Measurements from ENCODE around the gene DLGAP1. TPM values are rescaled to one million over a fixed set of nuclear protein-coding genes. Genes with fewer than 3 reads are reported as not detected.

The DLGAP1 gene
- total RNA-seq, 1 experiment from 2014 or later: 23.2 TPM

GRCh38 chr18:4270016-4270415 lies 185.1 kb downstream of the DLGAP1 start:
- DNase-seq: no peak
- Histone ChIP-seq H2BK120ac (ENCODE audit: low read depth, low read length, poor library complexity, severe bottlenecking) (no peak overlapping the region), H3K79me1 (ENCODE audit: insufficient read depth, low read depth, low read length, poor library complexity, severe bottlenecking) (no peaks in the 10 kb centered on the region), H3K14ac (ENCODE audit: insufficient read depth, low read length) (no peak overlapping the region), H2BK12ac (ENCODE audit: insufficient read length, low read depth, low read length) (no peak overlapping the region), H2BK15ac (ENCODE audit: low read depth, low read length) (no peak overlapping the region), H2BK20ac (ENCODE audit: low read depth, low read length, poor library complexity, severe bottlenecking) (no peak overlapping the region), H3K4ac (ENCODE audit: low read depth, low read length) (no peak overlapping the region), H4K5ac (ENCODE audit: insufficient read length, low read depth, low read length) (no peak overlapping the region), H3K27me3 (ENCODE audit: insufficient read depth, low read length) (no peaks in the 10 kb centered on the region), H3T11ph (ENCODE audit: low read length) (no peak overlapping the region), H2AK5ac (ENCODE audit: insufficient read length, low read length) (no peak overlapping the region), H3K23ac (ENCODE audit: insufficient read length, low read depth, low read length) (no peak overlapping the region), H4K91ac (ENCODE audit: insufficient read length, low read depth, low read length) (no peak overlapping the region), H4K8ac (replicated peaks; ENCODE audit: insufficient read length, low read depth, low read length) (no peak overlapping the region), H3K79me2 (ENCODE audit: insufficient read depth, low read length) (no peaks in the 10 kb centered on the region), H3K23me2 (ENCODE audit: insufficient read length, low read depth, low read length, poor library complexity, severe bottlenecking) (no peaks in the 10 kb centered on the region), H3K18ac (ENCODE audit: insufficient read length, low read depth, low read length) (no peak overlapping the region), H3K9ac (ENCODE audit: extremely low read depth, insufficient read length, low read length) (no peak overlapping the region), H3K56ac (ENCODE audit: insufficient read length, low read depth, low read length) (no peak overlapping the region), H4K20me1 (ENCODE audit: control insufficient read depth, insufficient read depth, insufficient read length) (no peaks in the 10 kb centered on the region), H2BK5ac (ENCODE audit: insufficient read length, low read length) (no peak overlapping the region), H3K4me2 (ENCODE audit: insufficient read depth, insufficient read length, low read length) (no peak overlapping the region), H2AFZ (ENCODE audit: low read length) (no peak overlapping the region), H3K4me1 (ENCODE audit: insufficient read depth, low read length) (no peaks in the 10 kb centered on the region; the same call in none of the 2 replicates), H3K9me3 (ENCODE audit: control insufficient read depth, low read depth, low read length) (no peaks in the 10 kb centered on the region), H3K27ac (ENCODE audit: insufficient read length, low read depth, low read length) (no peak overlapping the region)
- H3K9me3 Mint-ChIP-seq: no peaks in the 10 kb centered on the region
- no peak overlapping the region for H3K4me3 Mint-ChIP-seq
- H3K4me1 Mint-ChIP-seq: peaks cover 2 to 3% of the 10 kb centered on the region in 2 experiments; a peak in 3 of 4 replicates
- no CpG with 5 or more reads among the region's 3 CpGs for WGBS (ENCODE audit: extremely low coverage, insufficient read length, low lambda C conversion rate)
- no peak for TF ChIP-seq CTCF (conservative IDR thresholded peaks at IDR 0.05)
- H3K27me3 Mint-ChIP-seq (ENCODE audit: low read depth): no peaks in the 10 kb centered on the region
- H3K36me3 Mint-ChIP-seq (ENCODE audit: insufficient read depth in 1 of 3, low read depth in 3 of 3): no peaks in the 10 kb centered on the region
- H3K27ac Mint-ChIP-seq: no peak overlapping the region
